ENCODE measurements around the gene ABCF1.

GRCh38 chr6:30611856-30612194 lies 40.6 kb downstream of the ABCF1 start:
- TF ChIP-seq CTCF (IDR thresholded peaks at IDR 0.05) (no peak), POLR2A (IDR thresholded peaks at IDR 0.05) (no peak)
